NCI-H2196 (cell line): ENCODE data around the gene MAD1L1.
A peak's percentile ranks its signal among the peaks of the same experiment; 100 is the strongest.

Experiments used
- DNase-seq: peaks from one replicate; lab custom pipeline; 2025; ENCODE audit not compliant: unreplicated experiment; lab: John Stamatoyannopoulos, UW

The MAD1L1 gene

DNA sequence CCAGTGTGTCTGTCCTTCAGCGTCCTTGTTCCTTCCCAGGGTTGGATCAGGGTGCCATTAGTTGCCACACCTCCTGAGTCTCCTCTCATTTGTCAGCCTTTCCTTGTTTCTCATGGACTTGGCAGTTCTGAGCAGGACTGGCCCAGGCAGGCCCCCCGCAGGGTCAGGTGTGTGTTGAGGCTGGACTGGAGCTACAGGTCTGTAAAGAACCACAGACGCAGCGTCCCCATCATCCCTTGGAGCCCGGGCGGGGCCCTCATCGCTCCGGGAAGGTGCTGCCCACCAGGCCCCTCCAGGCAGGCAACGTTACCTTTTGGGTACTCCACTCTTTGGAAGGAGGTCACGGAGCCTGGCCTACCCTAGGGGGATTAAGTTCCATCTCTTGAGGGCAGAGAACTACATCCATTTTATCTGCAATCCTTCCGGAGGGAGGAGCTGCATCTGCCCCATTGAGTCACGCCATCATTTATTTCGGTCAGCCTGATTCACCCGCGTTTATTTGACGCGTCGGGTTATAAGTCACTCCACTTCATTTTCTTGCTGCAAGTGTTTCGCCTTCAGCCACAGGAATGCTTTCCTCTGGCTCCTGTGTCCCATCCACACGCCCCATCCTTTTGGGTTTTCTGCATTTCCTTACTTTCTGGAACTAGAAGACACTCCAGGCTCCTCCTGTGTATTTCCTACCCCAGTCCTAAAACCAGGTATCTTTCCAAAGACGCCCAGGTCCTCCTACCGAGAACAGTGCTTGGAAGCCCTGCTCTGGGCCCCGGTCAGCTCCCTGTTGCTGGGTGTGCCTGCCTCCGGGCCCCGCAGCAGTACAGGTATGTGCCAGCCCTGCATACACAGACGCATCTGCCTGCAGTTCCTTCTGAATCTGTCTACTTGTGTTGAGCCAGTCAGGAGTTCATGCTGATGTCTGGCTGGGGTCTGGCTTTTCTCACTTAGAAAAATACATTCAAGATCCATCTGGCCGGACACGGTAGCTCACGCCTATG is 141.9 kb downstream of the MAD1L1 start:
- DNase-seq, result no peak

DNA sequence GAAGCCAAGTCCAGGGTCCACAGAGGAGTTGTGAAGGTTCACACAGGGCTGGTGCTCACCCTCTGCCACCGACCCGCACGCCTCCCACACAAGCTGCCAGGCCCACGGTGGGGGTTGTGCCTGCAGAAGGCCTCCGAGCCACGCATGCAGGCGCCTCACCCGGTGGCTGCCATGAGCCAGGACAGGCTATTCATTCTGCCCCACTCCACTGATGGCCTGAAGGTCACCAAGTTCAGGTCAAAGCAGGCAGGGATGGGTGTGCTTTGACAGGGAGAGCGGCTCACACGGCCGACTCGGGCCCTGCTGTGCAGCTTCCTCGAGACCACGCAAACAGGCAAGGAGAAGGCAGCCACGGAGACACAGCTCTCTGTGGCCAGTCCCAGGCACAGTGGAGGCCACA is 143.9 kb downstream of the MAD1L1 start:
- DNase-seq, result no peak

DNA sequence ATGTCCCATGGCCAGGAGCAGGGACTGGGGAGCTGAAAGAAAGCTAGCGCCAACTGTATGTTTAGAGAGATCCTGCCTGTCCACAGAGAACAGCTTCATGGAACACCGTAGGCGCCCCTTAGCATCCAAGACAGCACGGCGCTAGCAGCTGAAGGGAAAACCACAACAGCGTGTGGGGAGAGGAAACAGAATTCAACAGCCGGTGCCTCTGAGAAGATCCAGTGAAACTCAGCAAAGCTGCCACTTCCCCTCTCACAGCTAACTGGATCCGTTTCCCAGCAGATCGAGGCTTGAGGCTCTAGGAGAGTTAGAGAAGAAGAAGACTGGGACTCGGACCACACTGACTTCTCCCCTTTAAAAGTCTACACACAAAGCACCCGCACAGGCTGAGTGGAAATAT is 145.0 kb downstream of the MAD1L1 start:
- DNase-seq, result no peak

DNA sequence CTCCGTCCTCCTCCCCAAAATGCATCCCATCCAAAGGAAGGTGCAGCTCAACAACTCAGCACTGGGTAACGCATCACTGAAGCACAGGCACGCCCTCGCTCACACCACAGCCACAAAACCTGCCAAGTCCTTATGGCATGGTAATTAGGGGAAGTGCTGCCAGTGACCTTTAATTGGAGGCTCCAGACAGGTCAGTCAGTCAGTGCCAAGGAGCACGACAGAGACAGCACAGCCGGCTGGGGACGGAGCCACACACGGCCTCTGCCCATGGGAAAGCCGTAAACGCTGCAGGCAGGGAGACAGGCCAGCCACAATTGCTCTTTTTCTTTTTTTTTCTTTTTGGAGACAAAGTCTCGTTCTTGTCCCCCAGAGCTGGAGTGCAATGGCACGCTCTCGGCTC is 146.5 kb downstream of the MAD1L1 start:
- DNase-seq, result peak; percentile 17

DNA sequence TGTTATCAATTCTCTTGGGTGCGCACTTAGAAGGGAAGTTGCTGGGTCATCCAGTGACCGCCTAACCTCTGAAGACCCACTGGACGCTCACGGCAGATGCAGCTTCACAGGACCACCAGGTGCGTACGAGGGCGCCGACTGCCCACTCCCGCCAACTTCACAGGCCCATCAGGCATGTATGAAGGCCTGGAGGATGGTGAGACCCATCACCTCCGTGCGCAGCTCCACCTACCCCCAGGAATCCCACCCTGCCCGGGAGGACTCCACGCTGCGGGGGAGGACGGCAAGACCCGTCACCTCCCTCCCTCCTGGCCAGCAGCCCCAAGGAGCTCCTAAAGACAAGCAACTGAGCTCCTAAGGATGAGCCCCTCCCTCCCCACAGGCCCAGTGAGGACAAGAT is 146.9 kb downstream of the MAD1L1 start:
- no peak for DNase-seq

DNA sequence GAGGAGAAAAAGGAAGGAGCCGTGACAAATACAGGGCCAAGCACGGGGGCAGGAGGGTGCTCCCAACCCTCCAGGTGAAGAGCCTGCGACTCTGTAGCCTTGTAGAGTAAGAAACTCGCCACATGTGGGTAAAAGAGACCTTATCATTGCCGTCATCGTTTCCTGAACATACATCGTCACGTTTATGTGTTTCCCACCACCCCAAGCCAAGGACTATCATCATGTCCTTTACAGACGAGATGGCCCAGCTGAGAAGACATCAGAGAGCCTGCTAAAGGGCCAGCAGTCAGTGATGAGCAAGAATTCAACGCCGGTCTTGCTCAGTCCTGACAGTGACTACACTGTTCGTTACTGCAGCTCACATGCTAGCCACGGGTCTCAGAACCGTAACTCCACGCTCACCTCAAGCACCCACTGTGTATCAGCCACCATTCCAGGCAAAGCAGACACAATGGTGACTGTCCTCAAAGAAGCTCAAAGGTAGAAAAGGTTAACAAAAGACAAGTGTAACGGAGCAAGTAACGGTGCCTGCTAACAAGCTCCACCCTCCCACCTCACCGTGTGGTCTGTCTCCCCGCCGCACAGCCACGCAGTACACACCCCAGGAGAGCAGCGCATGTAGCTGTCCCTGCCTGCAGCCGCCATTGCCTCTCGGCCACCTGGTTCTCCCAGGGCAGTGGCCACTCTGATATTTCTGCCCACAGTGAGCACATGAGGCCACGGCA is 147.8 kb downstream of the MAD1L1 start:
- no peak for DNase-seq

DNA sequence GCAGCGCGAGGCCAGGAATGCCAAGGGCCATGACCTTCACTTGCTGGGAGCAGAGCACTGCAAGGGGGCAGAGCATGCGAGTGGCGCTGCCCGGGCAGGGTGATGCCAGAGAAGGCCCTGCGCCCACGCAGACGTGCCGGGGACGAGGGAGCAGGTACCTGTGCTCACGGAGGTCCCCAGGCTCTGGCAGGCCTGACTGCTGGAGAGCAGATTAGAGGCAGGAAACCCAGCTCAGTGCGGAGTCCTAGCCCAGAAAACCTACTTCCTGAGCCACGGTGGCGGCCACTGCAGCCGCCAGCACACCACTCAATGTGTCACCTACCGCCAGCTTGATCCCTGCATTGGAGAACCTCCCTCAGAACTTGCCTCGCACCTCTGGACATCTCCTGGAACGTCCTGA is 148.4 kb downstream of the MAD1L1 start:
- DNase-seq, result no peak

DNA sequence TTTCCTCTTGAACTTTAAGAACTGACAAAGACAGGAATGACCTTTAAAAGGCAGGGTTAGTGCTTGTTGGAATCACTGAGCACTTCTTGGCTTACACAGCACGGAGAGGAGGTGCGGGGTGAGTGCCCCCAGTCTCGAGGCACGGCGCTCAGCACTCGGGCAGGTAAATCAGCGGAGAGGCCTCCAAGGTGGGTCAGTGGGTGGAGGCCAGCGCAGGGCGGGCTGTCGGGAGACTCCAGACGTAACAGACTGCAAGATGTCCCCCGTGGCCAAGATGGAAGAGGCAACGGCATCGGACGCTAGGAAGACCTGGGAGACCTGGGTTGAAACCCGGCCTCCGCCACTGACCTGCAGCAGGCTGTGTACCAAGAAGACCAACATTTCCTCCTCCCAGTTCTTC is 149.4 kb downstream of the MAD1L1 start:
- no peak for DNase-seq

DNA sequence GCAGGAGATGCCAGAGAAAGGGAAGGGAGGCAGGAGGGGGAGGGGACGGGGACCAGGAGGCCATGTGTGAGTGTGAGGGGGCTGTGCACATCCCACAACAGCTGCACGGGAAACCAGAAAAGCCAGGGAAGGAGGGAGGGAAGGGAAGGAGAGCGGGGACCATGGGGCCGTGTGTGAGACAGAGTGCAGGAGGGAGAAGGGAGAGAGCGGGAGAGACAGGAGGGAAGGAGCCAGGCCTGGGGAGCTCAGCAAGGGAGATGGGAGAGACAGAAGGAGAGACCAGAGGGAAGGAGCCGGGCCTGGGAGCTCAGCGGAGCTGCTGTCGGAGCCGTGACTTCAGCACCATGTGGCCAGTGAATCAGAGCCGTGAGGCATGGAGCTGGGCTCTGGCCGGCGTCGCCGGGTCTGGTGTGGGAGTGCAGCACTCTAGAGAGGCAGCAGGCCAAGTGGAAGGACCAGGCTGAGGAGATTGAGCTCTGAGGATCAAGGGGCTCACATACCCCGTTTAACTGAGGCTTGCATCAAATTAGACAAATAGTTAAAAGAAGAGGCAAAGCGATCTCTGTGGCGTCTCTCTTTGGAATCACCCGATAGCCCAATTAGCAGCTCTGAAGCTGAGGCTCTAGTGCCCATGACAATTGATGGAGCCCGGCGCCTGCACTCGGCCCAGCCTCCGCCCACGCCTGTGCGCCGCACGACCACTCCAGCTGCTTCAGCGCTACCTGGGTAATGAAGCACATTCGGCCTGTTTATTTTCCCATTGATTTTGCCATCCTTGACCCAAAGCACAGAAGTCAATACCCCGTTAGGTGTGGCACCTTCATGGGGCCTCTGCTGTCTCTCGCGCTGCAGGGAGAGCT is 150.4 kb downstream of the MAD1L1 start:
- DNase-seq, result no peak

DNA sequence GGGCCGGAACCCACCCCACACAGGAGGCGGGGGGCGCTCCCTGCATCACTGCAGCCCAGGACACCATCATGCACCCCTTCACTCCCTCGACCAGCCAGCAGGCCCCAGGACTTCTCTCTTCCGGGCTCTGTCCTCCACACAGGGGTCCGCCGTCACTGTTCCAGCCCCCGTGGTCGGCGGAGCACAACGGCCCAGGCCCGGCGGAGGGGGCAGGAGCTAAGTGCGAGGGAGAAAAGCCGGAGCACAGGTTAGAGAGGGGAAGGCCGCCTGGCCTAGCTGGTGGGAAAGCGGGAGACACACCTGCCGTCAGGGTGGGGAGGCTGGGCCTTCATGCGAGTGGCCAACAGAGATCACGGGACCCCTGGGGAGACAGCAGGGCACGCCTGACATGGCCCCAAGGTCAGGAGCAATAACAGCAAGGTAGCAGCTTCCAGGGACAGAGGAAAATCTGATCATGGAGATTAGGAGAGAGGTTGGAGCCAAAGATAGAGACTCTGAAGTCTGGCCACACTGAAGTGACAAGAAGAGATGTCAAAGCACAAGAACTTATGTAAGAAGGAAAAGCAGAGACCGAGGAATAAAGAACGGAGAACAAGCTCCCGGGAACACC is 151.1 kb downstream of the MAD1L1 start:
- no peak for DNase-seq

DNA sequence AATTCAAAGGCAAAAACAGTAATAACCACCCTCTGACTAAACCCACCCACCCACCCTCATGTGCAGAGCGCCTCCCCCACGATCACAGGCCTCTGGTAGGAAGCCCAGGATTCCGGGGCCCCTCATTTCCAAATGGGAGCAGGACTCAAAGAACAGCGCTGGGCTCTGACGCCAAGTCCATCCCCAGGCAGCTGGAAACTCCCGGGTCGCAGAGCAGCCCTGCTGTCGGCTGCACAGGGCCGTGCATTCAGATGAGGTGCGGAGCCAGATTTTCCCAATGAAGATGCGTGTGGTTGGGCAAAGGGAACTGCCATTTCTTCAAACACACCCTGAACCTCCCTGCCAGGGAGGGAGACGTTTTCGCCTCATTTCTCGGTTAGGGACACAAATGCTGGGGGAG is 152.3 kb downstream of the MAD1L1 start:
- no peak for DNase-seq

DNA sequence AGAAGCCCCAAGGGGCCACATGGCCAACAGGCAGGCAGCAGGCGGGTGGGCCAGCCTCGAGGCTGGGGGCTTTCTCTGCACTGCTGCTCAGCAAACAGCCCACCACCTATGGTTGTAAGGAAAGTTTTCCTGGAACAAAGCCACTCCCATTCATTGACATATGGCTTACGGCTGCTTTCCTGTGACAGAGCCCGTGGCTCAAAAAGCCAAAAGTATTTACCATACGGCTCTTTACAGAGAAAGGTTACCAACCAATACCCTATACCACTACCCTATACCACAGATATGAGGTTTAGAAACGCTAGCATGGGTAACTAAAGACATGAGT is 152.7 kb downstream of the MAD1L1 start:
- no peak for DNase-seq

DNA sequence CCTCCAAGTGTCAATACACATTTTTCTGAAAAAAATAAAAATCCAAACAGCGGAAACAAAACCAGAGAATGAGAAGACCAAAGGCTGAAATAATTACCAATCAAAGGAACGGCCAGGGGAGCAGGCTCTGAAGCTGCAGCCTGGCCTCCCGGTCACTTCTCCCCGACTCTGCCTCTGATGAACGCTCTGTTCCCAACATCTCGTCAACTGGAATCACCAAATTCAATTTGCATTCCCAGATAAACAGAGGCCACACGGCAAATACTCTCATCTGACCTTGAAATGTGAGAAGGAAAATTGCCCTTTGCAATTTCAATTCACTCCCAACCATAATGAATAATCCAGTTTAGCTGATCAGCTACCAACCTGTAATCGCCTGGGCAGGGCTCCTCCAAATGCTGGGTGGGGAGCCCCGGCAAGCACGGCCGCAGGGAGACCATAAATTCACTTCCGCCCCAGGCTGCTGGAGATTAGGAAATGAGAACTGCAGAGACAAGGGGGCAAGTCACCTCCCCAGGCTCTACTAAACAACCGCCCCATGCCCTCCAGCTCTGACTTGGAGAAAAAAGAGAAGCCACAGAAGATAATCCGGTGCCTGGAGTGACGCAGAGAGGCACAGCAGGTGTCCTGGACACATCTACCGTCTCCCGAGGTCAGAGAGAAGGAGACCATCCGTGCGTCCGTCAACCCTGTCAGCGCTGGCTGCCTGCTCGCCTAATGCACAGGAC is 153.2 kb downstream of the MAD1L1 start:
- DNase-seq, result no peak

DNA sequence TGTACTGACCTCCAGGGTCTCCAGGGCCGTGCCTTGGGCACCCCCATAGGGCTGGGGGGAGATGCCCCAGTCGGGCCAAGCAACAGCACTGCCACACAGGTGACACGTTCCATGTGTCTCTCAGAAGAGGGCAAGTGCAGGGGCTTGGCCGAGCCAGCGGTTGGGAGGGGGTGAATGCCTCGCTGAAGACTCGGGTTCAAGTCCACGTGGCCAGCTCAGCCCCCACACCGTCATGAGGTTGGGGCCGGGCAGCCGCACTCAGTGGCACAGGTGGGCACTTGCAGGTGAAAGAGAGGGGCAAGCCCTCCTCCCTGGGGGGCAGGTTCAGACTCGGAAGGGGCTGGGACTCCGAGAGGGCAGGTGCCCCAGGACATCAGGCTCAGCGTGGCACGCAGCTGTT is 153.8 kb downstream of the MAD1L1 start:
- DNase-seq, result no peak

DNA sequence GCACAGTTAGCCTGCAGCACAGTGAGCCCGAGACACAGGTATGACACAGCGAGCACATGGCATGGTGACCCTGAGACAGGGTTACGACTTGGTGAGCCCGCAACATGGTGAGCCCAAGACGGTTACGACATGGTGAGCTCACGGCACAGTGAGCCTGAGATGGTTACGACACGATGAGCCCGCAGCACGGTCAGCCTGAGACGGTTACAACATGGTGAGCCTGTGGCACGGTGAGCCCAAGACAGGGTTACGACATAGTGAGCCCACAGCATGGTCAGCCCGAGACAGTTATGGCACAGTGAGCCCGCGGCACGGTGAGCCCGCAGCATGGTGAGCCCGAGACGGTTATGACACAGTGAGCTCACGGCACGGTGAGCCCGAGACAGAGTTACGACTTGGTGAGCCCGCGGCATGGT is 156.1 kb downstream of the MAD1L1 start:
- DNase-seq, result no peak

DNA sequence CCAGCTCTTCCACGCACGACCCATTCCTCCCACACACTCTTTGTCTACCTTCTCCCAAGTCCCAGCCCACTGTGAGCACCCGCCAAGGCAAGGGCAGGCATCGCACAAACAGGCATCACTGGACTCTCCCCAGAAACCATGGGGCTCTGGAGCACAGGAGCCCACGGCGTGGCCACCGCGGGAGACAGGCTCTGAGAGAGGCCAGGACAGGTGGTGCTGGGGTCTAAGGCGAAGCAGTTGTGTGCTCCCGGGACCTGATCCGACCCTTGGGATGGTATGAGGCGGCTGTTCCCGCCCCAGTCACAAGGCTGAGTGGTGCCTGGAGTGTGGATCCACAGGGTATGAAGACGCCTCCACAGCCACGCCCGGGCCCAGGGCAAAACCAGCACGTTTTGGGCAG is 156.9 kb downstream of the MAD1L1 start:
- no peak for DNase-seq

DNA sequence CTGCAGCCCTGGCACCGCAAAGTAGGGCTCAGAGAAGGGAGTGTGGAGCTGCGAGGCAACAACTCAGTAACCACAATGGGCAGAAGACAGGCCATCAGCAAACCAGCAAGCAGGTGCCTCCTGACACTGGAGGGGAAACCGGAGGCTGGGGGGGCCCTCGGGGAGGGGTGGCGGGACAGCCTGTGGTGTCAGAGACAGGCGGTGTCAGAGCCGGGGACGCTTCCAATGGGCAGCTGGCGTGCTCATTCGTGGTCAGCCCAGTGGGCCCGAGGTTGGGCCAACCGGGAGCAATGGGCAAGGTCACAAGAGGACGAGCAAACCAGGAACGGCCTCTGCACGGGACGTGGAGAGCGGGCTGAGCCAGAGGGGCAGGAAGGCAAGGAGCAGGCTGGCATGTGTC is 158.1 kb downstream of the MAD1L1 start:
- no peak for DNase-seq

DNA sequence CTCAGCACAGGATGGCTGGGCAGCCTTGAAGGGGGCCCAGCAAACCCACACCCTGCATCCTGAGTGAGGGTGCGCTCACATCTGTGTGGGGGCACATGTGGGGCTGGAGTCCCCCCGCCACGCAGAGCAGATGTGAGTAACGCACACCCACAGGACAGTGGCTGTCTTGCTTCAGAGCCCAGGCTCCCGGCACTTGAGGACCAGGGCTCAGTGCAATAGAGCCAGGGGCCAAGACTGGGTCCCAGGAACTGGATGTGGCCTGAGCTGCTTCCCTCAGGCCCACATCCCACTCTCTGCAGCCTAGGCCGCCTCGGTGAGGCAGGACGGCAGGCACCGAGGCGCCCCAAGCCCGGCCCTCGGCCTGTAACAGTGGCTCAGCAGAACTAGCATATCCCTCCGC is 159.9 kb downstream of the MAD1L1 start:
- no peak for DNase-seq

DNA sequence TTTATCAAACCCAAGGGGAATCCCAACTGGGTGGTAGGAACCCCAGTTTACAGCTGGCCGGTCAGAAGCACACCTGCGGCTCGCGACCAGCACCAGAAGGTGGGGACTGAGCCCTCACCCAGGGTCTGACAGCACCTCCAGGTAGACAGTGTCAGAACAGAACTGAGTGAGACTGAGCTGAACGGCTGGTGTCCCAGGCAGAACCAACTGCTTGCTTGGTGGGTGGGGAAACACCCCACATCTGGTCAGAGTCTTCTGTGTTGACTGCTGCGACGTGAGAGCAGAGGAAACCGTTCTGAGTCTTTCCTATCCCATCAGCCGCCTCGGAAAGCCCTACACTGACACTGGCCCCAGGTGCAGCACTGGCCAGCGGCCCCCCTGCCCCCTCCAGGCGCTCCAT is 160.7 kb downstream of the MAD1L1 start:
- DNase-seq, result no peak

DNA sequence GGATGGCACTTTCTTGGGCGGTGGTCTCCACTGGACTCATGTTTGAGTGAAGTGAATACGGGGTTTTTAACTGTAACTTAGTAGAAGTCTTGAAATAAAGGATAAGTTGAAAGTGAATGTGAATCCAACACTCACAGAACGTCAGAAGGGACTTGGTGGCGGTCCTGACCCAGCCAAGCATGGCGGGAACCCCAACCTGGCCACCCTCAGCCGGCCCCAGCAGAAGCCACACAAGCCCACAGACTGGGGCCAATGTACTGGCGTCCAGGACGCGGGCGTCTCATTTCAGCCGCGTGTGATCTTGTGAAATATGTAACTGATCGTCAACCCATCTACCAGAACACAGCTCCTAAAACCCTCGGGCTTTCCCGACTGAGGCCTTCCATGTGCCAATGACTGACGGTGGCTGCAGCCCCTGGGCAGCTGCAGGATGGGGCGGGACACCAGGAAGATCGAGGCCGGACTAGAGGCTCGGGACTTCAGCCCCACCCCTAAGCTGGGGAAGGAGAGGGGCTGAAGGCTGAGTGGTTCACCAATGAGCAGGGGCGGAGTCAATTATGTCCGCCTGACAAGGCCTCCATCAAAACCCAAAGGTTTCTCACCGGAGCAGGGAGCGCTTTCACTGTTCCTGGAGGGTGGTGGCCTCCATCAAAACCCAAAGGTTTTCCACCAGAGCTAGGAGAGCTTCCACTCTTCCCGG is 161.5 kb downstream of the MAD1L1 start:
- DNase-seq, result no peak
